Adrenal gland (tissue), 12 donors: ENCODE data around the gene ACOT11. TPM values are rescaled to one million over a fixed set of nuclear protein-coding genes. Genes with fewer than 3 reads are reported as not detected.
A peak's percentile ranks its signal among the peaks of the same experiment; 100 is the strongest.

ENCODE experiments used
- DNase-seq, 7 donors: peaks; one replicate each; pipeline ENCODE4 v3.0.0-alpha.2; 2019 to 2020
- H3K27ac ChIP-seq, 5 donors: fragments of 200-600 bp; sonication (generic) in 4 of 5; 1 replicate in 3 of 5; 2 replicates in 2 of 5; pipeline versions ENCODE4 v1.5.1 to v1.8.0; 2016 to 2020; ENCODE audit warnings: mild to moderate bottlenecking in 1 of 5
- H3K27me3 ChIP-seq: fragments of 200-600 bp; 2 replicates; pipeline ENCODE4 v1.8.0; 2021
- H3K36me3 ChIP-seq, 2 donors: fragments of 200-600 bp; replicated peaks in 1 of 2; 1 replicate in 1 of 2; 2 replicates in 1 of 2; pipeline versions ENCODE4 v1.5.1 to v1.8.0; 2018 to 2022
- H3K4me1 ChIP-seq, 2 donors: fragments of 200-600 bp; replicated peaks in 1 of 2; 1 replicate in 1 of 2; 2 replicates in 1 of 2; pipeline versions ENCODE4 v1.5.1 to v1.8.0; 2018 to 2021
- H3K4me3 ChIP-seq, 4 donors: fragments of 200-600 bp; sonication (generic) in 3 of 4; one replicate each; pipeline ENCODE4 v1.5.1; 2016 to 2018
- H3K9me3 ChIP-seq, 3 donors: fragments of 200-600 bp; sonication (generic) in 1 of 3; replicated peaks in 1 of 3; 1 replicate in 2 of 3; 2 replicates in 1 of 3; pipeline versions ENCODE4 v1.5.1 to v1.8.0; 2016 to 2021
- CTCF ChIP-seq, 6 experiments: fragments of 450-650 bp in 4 of 6; fragments of 200-600 bp in 2 of 6; sonication (generic) in 1 of 6; IDR thresholded peaks; 1 replicate in 5 of 6; 2 replicates in 1 of 6; pipeline versions ENCODE4 v1.5.1 to v1.8.0; 2016 to 2021; ENCODE audit warnings: antibody characterized with exemption in 6 of 6, mild to moderate bottlenecking in 2 of 6, moderate library complexity in 1 of 6
- POLR2A ChIP-seq, 2 donors: fragments of 450-650 bp; IDR thresholded peaks; one replicate each; pipeline ENCODE4 v1.6.1; 2017; ENCODE audit warnings: antibody characterized with exemption in 2 of 2, mild to moderate bottlenecking in 2 of 2, moderate library complexity in 1 of 2
- WGBS, 4 donors: extraction: QIAGEN DNeasy Blood & Tissue Kit in 2 of 4; methylation state at CpG; one replicate each; pipeline versions ENCODE4 v1.1.5 to v1.1.7; 2013 to 2017; 5-methylcytosine and 5-hydroxymethylcytosine counted together
- intact Hi-C, 2 donors: fragments of 100-400 bp; cut with DNase I; formaldehyde crosslinking; loops; one replicate each; pipeline versions ENCODE4 v1.14.1 to v1.15.0; 2022 to 2023
- polyA plus RNA-seq, 3 donors: library from polyadenylated mRNA; stranded (reverse); fragments of 200-250 nt in 2 of 3; fragments of 350-450 nt in 1 of 3; fragmentation: Illumina TruSeq in 1 of 3; extraction: RNeasy Lipid Tissue Mini Kit (QIAGEN cat#74804) in 1 of 3; gene quantifications; one replicate each; pipeline ENCODE4 v1.2.3, GENCODE V29; 2013 to 2014
- total RNA-seq, 9 donors: library from RNA; depleted of rRNA in 4 of 9; stranded (reverse); fragments of >200 nt in 4 of 9; fragments of 120-200 nt in 1 of 9; fragmentation: NEBNext Ultra II Directional in 1 of 9; extraction: Animal tissue kit (Norgen Biotek cat#: 25700) in 1 of 9; gene quantifications; one replicate each; pipeline versions ENCODE4 v1.1.0 to v1.2.4, GENCODE V29; 2013 to 2023
- donor health status: healthy with polysubstance abuse.
- donor health status: Bipolar disorder and iron deficiency.
- donor health status: DM: yes; HTN: yes; CAD: no.
- donor health status: DM: no; HTN: no; CAD: no.
- donor health status: DM: no; HTN: no; CAD: no.
- donor health status: DM: yes; HTN: yes; CAD: no.

The ACOT11 gene
- total and polyA plus RNA-seq, 12 donors = 1.6 to 12.7 (median 9.1) TPM

DNA sequence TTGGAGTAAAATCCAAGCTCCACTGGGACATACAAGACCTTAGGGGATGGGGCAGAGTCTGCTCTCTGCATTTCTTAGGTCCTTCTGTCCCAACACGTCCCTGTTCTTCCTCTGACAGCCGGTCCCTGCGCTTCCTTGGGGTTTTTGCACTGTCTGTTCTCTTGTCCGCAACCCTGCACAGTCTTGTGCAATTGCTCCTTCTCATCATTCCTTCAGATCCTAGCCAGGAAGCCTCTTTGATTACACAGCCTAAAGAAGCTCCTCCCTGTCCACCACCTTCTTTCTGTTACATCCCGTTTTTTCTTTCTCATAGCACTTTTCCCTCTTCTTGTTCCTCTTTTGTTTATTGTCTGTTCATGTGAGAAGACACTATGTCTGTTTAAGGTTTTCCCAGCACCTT is 19.9 kb downstream of the ACOT11 start:
- H3K9me3 ChIP-seq = no peaks in the 10 kb centered on the region
- WGBS, 4 donors = 59 to 75% (median 65%) methylated on average over 5 of the region's 5 CpGs
- H3K4me3 ChIP-seq = no peak overlapping the region
- H3K36me3 ChIP-seq = no peaks in the 10 kb centered on the region
- no peak overlapping the region for H3K27ac ChIP-seq
- peak in 1 of 7 donors; percentile 26 for DNase-seq
- no peaks in the 10 kb centered on the region for H3K27me3 ChIP-seq
- H3K4me1 ChIP-seq = peaks cover 0 to 32% of the 10 kb centered on the region in 2 donors
- TF ChIP-seq POLR2A (IDR thresholded peaks at IDR 0.05) = no peak
- TF ChIP-seq CTCF (IDR thresholded peaks at IDR 0.05) = no peak
- intact Hi-C loops = no loop called here

GRCh38 chr1:54569339-54569738 is 21.3 kb downstream of the ACOT11 start:
- Histone ChIP-seq H3K36me3 (no peaks in the 10 kb centered on the region), H3K4me3 (no peak overlapping the region), H3K9me3 (no peaks in the 10 kb centered on the region), H3K27ac (peak overlapping the region in 1 of 5 donors; percentile 26), H3K4me1 (peaks cover 0 to 32% of the 10 kb centered on the region in 2 donors), H3K27me3 (no peaks in the 10 kb centered on the region)
- WGBS, 4 donors = 54 to 82% (median 75%) methylated on average over 4 of the region's 4 CpGs
- peak in 1 of 7 donors; percentile 54 for DNase-seq
- intact Hi-C loops = no loop called here
- no peak for TF ChIP-seq CTCF (IDR thresholded peaks at IDR 0.05)
- TF ChIP-seq POLR2A (IDR thresholded peaks at IDR 0.05) = no peak

GRCh38 chr1:54570161-54570560 is 22.1 kb downstream of the ACOT11 start:
- no peak overlapping the region for H3K4me3 ChIP-seq
- intact Hi-C loops = no loop called here
- H3K9me3 ChIP-seq = no peaks in the 10 kb centered on the region
- TF ChIP-seq POLR2A (IDR thresholded peaks at IDR 0.05) = no peak
- no peak for TF ChIP-seq CTCF (IDR thresholded peaks at IDR 0.05)
- no peak for DNase-seq
- WGBS, 4 donors = 80 to 96% (median 92%) methylated on average over 5 of the region's 5 CpGs
- no peaks in the 10 kb centered on the region for H3K36me3 ChIP-seq
- no peaks in the 10 kb centered on the region for H3K27me3 ChIP-seq
- peaks cover 0 to 32% of the 10 kb centered on the region in 2 donors for H3K4me1 ChIP-seq
- H3K27ac ChIP-seq = peak overlapping the region in 1 of 5 donors; percentile 28

DNA sequence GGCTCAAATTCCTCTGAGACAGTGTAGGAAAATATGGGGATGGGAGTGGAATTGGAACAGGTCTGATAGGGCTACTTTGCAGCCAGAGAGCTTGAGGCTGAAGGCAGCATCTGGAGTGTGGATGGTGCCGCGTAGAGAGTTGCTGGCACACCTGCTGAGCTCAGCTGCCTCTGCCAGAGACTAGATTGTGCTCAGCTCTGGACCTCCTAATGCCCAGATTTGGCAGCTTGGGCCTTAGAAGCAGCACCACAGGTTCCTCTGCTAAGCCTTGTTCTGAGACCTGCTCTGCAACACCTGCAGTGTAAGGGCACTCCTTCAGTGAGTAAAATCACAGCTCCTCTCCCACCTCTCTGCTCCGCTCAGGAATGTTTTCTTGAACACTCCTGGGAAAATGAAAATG is 23.3 kb downstream of the ACOT11 start:
- Histone ChIP-seq H3K36me3 (no peaks in the 10 kb centered on the region), H3K4me1 (peaks cover 0 to 32% of the 10 kb centered on the region in 2 donors), H3K27me3 (no peaks in the 10 kb centered on the region), H3K27ac (no peak overlapping the region), H3K4me3 (no peak overlapping the region), H3K9me3 (no peaks in the 10 kb centered on the region)
- intact Hi-C loops = no loop called here
- no peak for DNase-seq
- 81 to 94% (median 90%) methylated on average over 3 of the region's 3 CpGs for WGBS, 4 donors
- TF ChIP-seq POLR2A (IDR thresholded peaks at IDR 0.05) = no peak
- no peak for TF ChIP-seq CTCF (IDR thresholded peaks at IDR 0.05)
